Myocyte (in vitro differentiated cells): ENCODE measurements around the gene ZDHHC9. TPM values are rescaled to one million over a fixed set of nuclear protein-coding genes. Genes with fewer than 3 reads are reported as not detected.

ENCODE experiments used
- DNase-seq: peaks from one replicate; pipeline ENCODE4 v3.0.0-alpha.2; 2012; ENCODE audit warnings: low read depth
- total RNA-seq: library from RNA; depleted of rRNA; stranded (reverse); fragments of >200 nt; gene quantifications from 2 replicates; pipeline ENCODE4 v1.2.3, GENCODE V29; 2014

ZDHHC9 gene
- total RNA-seq, 1 donor from 2014 or later: 41.1 TPM

DNA sequence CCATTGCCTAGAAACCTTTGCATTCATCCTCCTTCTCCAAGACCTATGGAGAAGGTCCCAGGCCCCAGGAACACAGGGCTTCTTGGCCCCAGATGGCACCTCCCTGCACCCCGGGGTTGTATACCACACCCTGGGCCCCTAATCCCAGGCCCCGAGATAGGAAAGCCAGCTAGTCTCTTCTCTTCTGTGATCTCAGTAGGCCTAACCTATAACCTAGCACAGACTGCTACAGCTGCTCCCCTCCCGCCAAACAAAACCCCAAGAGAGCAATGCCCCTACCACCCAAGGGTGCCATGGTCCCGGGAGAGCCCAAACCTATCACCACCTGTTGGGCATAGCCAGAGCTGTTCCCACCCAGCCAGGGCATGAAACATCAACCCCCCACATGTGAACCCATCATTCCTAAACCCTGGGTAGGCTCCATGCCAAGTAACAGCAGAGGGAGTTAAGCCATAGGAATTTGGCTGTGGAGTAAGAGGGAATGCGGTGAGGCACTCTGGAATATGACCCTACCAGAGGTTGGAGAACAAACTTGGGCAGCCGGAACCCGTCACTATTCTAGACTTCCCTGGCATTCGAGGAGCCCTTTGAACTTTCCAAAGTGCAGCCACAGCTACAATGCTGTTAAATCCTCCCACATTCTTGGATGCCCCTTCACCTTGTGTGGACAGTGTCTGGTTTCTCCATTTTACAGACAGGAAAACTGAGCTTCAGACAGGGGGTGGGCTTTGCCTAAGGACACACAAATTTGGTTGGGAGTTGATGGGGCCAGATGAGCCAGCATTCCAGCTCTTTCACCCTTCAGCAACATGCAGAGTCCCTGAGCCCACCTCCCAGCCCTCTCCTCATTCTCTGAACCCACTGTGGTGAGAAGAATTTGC, 74.9 kb downstream of the ZDHHC9 start:
- peak; percentile 65 for DNase-seq

DNA sequence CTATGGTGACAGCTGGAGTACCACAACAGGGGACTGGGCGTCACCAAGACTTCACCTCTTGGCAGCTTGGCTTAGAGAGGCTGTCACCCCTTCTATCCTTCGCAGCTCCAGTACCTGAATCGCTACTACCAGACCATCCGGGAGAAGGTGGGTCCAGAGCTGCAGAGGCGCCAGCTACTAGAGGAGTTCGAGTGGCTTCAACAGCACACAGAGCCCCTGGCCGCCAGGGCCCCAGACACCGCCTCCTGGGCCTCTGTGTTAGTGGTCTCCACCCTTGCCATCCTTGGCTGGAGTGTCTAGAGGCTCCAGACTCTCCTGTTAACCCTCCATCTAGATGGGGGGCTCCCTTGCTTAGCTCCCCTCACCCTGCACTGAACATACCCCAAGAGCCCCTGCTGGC, 75.5 kb downstream of the ZDHHC9 start:
- no peak for DNase-seq

DNA sequence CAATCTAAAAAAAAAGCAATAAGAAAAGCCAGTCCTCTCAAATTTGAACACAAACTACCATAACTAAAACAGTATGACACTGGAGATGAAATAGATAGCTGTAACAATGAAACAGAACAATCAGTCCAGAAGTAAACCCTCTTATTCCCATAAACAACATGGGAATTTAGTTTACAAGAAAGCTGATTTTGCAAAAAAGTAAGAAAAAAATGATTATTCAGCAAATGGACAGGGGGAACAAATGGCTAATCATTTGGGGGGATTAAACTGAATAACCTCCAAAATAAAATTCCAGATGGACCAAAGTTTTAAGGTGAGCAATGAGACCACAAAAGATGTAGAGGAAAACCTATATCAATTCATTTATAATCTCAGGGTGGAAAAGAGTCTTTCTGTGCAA, 80.0 kb downstream of the ZDHHC9 start:
- DNase-seq: no peak

DNA sequence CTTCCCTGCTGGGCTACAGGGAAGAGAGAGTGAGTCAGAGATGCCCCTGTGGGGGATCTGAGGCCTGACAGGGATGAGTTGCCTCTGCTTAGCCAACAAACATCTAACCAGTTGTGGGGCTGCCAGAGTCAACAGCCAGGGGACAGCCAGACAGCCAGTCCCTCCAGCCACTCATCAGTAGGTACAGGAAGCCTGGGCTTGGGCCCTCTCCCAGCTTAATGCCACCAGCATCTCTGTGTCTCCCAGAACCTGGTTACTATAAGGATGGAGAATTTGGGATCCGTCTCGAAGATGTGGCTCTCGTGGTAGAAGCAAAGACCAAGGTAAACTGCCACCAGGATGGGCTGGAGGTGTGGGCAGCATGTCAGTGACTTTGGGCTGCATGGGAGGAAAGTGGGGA, 81.2 kb downstream of the ZDHHC9 start:
- DNase-seq: no peak

DNA sequence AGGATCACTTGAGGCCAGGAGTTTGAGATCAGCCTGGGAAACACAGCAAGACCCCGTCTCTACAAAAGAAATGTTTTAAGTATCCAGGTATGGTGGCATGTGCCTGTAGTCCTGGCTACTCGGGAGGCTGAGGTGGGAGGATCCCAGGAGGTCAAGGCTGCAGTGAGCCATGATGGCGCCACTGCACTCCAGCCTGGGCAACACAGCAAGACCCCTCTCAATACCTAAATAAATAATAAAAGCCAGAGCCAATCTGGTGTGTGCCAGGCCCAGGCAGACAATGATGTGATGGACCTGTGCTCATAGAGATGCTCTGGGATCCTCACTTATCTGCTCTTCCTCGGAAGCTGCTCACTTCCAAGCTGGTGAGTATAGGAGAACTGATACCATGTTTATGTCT, 82.1 kb downstream of the ZDHHC9 start:
- DNase-seq: no peak

DNA sequence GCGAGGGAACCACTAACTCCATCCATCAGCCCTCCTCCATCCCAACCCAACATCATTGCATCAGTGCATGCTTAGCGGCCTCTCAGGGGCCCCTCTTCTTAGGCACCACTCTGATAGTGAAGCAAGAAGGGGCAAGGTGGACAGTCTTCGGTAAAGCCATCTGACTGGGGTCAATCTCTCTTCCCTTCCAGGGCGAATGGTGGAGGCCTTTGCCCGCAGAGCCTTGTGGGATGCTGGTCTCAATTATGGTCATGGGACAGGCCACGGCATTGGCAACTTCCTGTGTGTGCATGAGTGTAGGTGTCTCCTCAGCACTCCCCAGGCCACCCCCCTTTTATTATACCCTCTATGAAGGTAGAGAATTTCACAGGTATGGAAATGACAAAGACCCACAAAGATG, 82.7 kb downstream of the ZDHHC9 start:
- DNase-seq: no peak

DNA sequence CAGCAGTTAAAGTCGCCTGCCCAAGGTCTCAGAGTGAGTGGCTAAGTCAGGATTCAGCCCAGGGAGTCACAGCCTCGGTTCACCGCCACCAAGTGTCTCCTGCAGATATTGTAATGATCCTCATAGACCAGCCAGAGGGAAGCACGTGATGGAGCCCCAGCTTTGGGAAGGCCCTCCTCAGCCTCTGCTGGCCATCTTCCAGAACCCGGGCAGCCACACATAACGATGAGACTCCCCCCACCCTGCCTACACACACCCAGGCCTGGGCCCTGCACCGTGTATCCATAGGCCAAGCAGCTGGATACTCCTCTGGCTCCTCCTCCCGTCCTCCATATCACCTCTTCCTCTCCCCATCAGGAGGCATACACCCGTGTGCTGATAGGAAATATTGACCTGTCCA, 83.5 kb downstream of the ZDHHC9 start:
- DNase-seq: no peak

DNA sequence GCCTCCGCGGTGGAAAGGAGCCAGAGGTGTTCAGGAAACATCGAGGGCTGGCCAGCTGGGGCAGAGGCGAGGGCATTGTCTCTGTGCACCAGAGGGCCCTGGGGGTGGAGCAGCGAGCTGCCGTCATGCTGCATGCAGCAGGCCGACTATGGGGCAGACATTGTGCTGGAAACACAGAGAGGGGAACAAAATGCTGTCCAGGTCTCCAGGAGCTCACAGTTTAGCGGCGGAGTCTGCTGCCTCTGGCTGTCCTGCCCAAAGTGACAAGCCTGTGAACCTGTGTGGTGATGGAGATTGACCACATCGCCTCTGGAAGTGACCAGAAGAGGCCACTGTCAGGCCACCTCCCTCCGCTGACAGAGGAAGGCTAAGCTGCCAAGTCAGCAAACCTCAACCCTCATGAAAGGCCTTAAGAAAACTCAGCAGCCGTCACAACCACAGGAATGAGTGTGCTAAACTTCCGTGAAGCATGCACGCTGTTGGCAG, 84.1 kb downstream of the ZDHHC9 start:
- peak; percentile 79 for DNase-seq

DNA sequence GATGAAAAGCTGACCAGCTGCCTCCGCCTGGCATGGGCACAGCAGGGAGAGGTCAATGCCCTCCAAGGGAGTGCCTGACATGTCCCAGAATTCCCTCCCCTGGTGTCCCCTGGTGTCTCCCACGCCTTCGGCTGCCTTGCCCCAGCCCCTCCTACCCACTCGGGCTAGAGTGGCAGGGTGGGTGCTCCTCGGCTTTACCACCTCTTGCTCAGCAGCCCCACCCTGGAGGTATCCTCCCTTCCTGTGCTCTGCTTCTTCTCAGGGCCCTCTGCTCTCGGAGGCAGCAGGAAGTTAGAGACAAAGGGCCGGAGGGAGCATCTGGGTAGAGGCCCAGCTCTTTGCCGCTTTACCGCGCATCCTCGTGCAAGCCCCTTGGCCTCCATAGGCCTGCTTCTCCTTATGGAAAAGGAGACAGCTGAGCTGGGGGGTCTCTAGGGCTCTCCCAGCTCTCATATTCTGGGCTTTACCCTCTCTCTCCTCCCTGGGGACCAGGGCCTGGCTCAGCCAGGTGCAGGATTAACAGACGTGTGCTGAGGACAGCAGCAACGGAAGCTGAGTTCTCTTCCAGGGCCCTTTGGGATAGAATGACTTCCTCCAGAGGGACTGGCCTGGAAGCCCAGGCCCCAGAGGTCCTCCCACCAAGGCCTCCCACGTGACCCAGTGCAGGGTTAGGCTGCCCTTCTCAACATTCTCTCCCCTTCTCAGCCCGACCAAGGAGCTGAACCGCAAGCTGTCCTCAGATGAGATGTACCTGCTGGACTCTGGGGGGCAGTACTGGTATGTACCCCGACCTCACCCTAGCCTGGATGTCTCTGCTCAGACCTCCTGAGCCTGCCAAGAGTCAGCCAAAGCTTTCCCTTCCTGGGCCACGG, 87.7 kb downstream of the ZDHHC9 start:
- DNase-seq: no peak

DNA sequence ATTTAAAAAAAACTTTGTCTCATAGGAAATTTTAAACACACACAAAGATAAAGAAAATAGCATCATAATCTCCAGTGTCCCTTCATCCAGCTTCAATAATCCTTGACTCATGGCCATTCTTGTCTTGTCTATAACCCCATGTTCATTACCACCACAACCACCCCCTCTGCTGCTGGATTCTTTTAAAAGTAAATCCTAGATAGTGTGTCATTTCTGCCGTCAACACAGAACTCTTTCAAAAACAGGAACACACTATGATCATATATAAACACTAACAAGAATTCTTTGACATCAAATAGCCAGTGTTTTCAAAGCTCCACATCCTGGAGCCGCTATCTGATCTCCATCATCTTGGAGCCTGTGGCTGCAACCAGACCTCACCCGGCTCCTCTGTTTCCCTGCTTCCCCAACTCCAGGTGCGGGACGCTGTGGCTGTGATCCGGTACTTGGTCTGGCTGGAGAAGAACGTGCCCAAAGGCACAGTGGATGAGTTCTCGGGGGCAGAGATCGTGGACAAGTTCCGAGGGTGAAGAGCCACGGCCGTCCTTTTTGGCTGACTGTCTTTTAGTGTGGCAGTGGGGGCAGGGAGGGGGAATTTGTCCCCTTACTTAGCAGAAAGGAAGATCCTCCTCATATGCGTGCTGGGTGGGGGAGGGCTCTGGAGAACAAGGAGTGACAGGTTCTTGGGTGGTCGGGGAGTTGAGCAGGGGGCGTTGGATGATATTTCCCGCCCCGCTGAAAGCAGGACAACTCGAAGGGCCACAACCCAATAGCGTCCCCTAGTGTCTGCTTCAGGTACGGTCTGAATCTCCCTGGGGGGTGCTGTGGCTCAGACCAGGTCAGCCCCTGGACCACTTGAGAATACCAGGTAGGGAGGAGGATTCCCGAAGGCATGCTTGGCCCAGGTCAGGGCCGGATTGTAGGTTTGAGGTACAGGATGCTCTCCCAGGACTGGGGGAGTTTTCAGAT, 89.3 kb downstream of the ZDHHC9 start:
- DNase-seq: no peak

Other genes with a start within 250 kb of the ZDHHC9 start
- 0.43 and 0.94 TPM in 2 replicates for gene APLN, start 188.9 kb downstream of the ZDHHC9 start, total RNA-seq
- 0.16 TPM in 1 of 2 replicates, not detected in the other for gene XPNPEP2, start 104.9 kb downstream of the ZDHHC9 start, total RNA-seq
- gene SASH3, start 63.9 kb downstream of the ZDHHC9 start, total RNA-seq: not detected in 2 replicates
- gene UTP14A, start 62.3 kb upstream of the ZDHHC9 start, total RNA-seq: 18.7 and 23.3 TPM in 2 replicates
- 0.94 and 1.5 TPM in 2 replicates for gene BCORL1, start 138.7 kb upstream of the ZDHHC9 start, total RNA-seq